ENCODE data around the gene TNP1. TPM values are rescaled to one million over a fixed set of nuclear protein-coding genes. Genes with fewer than 3 reads are reported as not detected.

Gene TNP1
- total and polyA plus RNA-seq, 7 donors: not detected

DNA sequence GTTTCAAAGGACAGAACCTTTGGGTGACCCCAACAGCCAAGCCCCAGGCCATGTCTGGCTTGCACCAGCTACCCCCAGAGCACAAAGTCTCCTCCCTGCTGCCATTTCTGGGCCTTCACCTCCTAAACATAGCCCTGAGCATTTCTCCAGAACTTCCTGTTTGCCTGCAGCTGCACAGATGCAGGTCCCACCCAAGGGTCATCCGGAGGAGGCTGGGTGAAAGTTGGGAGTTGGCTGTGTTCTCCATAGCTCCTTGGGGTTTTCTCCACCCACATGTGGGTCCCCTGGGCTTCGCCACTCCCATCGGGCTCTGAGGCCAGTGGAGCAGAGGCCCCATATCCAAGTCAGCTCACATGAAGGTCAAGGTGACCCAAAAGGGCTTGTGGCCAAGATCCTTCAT lies 4.3 kb downstream of the TNP1 start:
- H3K4me1 ChIP-seq: peaks cover 0 to 16% (median 8%) of the 10 kb centered on the region in 4 donors
- TF ChIP-seq, protein P1, sequence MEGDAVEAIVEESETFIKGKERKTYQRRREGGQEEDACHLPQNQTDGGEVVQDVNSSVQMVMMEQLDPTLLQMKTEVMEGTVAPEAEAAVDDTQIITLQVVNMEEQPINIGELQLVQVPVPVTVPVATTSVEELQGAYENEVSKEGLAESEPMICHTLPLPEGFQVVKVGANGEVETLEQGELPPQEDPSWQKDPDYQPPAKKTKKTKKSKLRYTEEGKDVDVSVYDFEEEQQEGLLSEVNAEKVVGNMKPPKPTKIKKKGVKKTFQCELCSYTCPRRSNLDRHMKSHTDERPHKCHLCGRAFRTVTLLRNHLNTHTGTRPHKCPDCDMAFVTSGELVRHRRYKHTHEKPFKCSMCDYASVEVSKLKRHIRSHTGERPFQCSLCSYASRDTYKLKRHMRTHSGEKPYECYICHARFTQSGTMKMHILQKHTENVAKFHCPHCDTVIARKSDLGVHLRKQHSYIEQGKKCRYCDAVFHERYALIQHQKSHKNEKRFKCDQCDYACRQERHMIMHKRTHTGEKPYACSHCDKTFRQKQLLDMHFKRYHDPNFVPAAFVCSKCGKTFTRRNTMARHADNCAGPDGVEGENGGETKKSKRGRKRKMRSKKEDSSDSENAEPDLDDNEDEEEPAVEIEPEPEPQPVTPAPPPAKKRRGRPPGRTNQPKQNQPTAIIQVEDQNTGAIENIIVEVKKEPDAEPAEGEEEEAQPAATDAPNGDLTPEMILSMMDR (IDR thresholded peaks at IDR 0.05): no peak
- TF ChIP-seq EP300 (IDR thresholded peaks at IDR 0.05) (no peak), POLR2AphosphoS5 (IDR thresholded peaks at IDR 0.05) (no peak), POLR2A (IDR thresholded peaks at IDR 0.05) (no peak)
- H3K36me3 ChIP-seq: no peaks in the 10 kb centered on the region
- DNase-seq: no peak
- no peaks in the 10 kb centered on the region for H3K27me3 ChIP-seq
- no peak overlapping the region for H3K27ac ChIP-seq
- intact Hi-C loops (cut with DNase I): no loop called here
- no peaks in the 10 kb centered on the region for H3K9me3 ChIP-seq
- 85 to 86% methylated on average over 3 of the region's 3 CpGs for WGBS, 2 donors
- no peak overlapping the region for H3K4me3 ChIP-seq

DNA sequence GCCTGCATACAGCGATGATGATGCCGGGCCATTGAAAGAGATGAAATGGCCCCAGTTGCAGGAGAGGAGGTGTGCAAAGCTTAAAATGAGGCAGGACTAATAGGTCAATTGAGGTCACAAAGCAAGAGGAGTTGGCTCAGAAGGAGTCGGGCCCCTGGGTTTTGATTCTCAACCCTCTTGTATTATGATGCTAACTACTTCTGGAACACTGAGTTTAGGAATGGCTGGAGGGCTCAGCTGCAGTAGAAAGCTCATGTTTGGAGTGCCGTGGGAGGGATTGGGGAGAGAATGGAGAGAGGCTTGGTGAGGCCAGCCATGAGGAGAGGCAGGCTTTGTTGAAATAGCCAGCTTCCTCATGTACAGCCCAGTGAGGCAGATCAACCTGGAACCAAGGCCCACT lies 4.8 kb downstream of the TNP1 start:
- TF ChIP-seq EP300 (IDR thresholded peaks at IDR 0.05) (no peak), POLR2A (IDR thresholded peaks at IDR 0.05) (no peak), POLR2AphosphoS5 (IDR thresholded peaks at IDR 0.05) (no peak)
- TF ChIP-seq, protein P1 (IDR thresholded peaks at IDR 0.05): no peak
- Histone ChIP-seq H3K27me3 (no peaks in the 10 kb centered on the region), H3K4me3 (no peak overlapping the region), H3K27ac (no peak overlapping the region), H3K4me1 (peaks cover 0 to 21% (median 11%) of the 10 kb centered on the region in 4 donors), H3K36me3 (no peaks in the 10 kb centered on the region), H3K9me3 (no peaks in the 10 kb centered on the region)
- no peak for DNase-seq
- WGBS, 2 donors: 91 to 95% methylated on average over 4 of the region's 4 CpGs
- intact Hi-C loops (cut with DNase I): no loop called here

DNA sequence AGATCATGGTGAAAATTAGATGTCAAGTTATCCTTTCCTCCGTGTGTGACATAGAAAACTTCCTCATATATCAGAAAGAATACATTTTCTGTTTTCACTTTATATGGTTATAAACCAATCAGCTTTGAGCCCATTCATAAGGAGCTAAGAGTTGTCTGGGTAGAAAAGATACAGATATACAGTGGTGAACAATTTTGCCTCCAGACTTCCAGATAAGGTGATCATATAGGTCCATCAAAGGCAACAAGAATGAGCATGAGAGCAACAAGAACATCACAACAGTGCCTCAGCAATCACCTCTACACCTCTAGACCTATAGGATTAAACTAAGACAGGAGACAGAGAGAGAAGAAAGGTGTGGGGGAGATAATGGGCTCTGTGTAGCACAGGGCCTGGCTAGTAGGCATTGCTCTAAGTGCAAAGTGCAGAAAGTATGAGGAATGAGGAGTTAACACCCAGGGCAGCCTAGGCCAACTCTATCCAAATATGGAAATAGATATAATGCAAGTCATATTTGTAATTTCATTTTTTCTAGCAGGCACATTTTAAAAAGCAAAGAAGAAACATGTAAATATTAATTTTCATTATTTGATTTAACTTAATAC lies 8.3 kb downstream of the TNP1 start:
- no peak for DNase-seq
- WGBS, 2 donors: 20 to 71% methylated on average over 1 of the region's 1 CpG
- peaks cover 0 to 22% (median 11%) of the 10 kb centered on the region in 4 donors for H3K4me1 ChIP-seq
- no peaks in the 10 kb centered on the region for H3K36me3 ChIP-seq
- H3K27ac ChIP-seq: peak overlapping the region in 3 of 4 donors; percentile 29 to 46 (median 45)
- H3K27me3 ChIP-seq: no peaks in the 10 kb centered on the region
- no peaks in the 10 kb centered on the region for H3K9me3 ChIP-seq
- TF ChIP-seq EP300 (IDR thresholded peaks at IDR 0.05) (no peak), POLR2AphosphoS5 (IDR thresholded peaks at IDR 0.05) (no peak), POLR2A (IDR thresholded peaks at IDR 0.05) (no peak)
- TF ChIP-seq, protein P1 (IDR thresholded peaks at IDR 0.05): no peak
- H3K4me3 ChIP-seq: no peak overlapping the region
- intact Hi-C loops (cut with DNase I): no loop called here

DNA sequence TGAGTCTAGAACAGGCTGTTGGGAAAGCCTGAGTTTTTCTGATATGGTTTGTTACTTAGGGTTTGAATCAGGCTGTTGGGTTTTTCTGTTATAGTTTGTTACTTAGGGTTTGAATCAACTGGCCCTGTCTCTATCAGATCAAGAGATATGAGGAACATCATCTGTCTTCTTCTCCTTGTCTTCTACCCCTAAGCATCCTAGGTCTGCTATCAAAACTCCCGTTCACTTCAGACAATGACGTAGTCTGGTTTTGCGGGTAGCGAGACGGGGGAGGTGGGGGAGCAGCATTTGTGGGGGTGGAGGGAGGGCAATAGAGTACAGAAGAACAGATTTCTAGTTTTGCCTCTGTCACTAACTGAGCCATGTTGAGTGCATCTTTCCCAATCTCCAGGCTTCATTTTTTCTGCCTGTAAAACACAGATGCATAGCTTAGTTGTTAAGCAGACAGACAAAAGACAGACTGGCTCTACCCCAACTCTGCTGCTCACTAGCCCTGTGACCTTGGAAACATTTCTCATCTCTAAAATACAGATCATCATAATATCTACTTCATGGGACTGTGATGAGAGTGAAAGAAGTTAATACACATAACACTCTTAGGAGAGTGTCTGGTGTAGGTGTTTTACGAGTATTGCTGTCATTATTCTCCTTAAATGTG lies 9.1 kb downstream of the TNP1 start:
- DNase-seq: no peak
- H3K27ac ChIP-seq: peak overlapping the region in 3 of 4 donors; percentile 29 to 46 (median 45)
- no peaks in the 10 kb centered on the region for H3K36me3 ChIP-seq
- peaks cover 0 to 22% (median 11%) of the 10 kb centered on the region in 4 donors for H3K4me1 ChIP-seq
- WGBS, 2 donors: 89 to 90% methylated on average over 6 of the region's 6 CpGs
- no peak overlapping the region for H3K4me3 ChIP-seq
- intact Hi-C loops (cut with DNase I): no loop called here
- TF ChIP-seq, protein P1 (IDR thresholded peaks at IDR 0.05): no peak
- no peaks in the 10 kb centered on the region for H3K9me3 ChIP-seq
- H3K27me3 ChIP-seq: no peaks in the 10 kb centered on the region
